Thyroid gland (tissue), 4 donors: ENCODE measurements around the gene ADAM30.

Experiments
- CTCF ChIP-seq, 6 experiments: fragments of 200-600 bp in 3 of 6; fragments of 450-650 bp in 3 of 6; sonication (generic) in 3 of 6; IDR thresholded peaks; one replicate each; pipeline ENCODE4 v1.5.1; 2016 to 2019; ENCODE audit warnings: antibody characterized with exemption in 6 of 6, mild to moderate bottlenecking in 2 of 6, inconsistent platforms in 1 of 6, moderate library complexity in 1 of 6
- POLR2A ChIP-seq, 2 donors: fragments of 450-650 bp; IDR thresholded peaks; one replicate each; pipeline ENCODE4 v1.6.1; 2017; ENCODE audit warnings: antibody characterized with exemption in 2 of 2, mild to moderate bottlenecking in 2 of 2, moderate library complexity in 1 of 2

- TF ChIP-seq CTCF (IDR thresholded peaks at IDR 0.05), result no peak
- no peak for TF ChIP-seq POLR2A (IDR thresholded peaks at IDR 0.05)
Observed at GRCh38 chr1:119912963-119913362, 16.6 kb upstream of the ADAM30 start.
